HG03064 (cell line): ENCODE data around the gene GUCY1A1.

ENCODE experiments used
- ATAC-seq: cut with Tn5 transposase; IDR thresholded peaks from one replicate; pipeline ENCODE4 v1.9.1; 2021; ENCODE audit warnings: low read depth; ENCODE audit not compliant: unreplicated experiment

The GUCY1A1 gene

DNA sequence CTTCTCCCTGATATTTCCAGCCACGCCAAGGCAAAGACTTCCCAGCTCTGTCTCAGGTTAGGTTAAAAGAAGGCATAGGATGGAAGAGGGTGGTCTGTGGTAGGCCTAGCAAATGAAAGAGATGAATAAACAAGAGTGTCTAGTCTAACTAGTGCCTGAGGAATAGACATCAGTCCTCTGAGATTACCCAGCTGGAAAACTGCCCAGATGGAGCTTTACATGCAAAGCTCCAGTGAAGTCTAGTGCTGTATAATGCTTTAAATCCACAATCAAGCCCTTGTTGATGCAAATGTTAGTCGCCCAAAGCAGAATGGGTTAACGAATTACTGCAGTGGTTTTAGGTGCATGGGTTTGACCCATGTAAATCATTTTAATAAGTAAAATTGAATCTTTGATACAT is 67.4 kb downstream of the GUCY1A1 start:
- ATAC-seq: no peak

DNA sequence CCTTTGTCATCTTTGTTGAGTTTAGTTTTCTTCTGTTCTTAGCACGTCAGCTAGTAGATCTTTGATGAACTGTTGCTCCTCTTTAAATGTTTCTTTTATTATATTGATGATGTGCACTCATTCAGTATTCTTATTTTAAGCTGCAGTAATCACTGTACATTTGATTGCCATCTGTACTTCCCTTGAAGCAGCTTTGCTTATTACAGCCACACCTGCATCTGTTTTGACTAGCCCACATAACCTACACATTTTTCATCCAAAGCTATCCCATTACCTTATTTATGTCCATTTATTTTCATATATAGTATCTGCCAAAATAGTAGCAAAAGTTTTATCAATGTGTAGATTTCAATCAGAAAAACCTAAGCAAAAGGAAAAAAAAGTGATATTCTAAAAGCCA is 68.3 kb downstream of the GUCY1A1 start:
- ATAC-seq: no peak

DNA sequence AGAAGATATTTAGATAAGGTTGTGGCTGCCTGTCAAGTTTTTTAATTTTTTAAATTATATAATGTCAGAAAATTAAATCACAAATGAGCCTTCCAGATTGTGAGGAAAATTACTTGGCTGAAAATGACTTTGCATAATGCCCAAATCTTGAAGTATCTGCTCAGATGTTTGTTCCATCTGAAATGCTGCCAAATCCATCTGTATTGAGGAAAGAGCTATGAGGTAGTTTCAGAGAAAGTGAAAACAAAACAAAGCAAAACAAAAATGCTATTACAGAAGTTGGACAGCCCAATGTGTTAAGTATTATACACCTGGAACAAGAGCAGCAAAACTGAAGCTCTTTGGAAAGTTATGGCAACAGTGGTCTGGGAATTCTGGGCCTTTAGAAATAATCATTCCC is 68.8 kb downstream of the GUCY1A1 start:
- ATAC-seq: no peak

DNA sequence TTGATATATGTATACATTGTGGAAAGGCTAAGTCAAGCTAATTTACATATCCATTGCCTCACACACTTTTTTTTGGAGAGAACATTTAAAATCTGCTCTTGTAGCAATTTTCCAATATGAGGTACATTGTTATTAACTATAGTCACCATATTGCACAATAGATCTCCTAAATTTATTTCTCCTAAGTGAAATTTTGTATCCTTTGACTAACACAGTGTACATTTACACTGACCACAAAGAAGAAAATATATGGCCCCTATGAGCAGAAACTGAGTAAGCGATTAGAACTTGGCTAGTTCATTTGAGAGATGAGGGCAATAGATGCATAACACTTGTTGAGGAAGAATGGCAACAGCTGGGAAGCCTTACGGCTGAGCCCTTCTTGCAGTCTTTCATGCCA is 71.9 kb downstream of the GUCY1A1 start:
- no peak for ATAC-seq

DNA sequence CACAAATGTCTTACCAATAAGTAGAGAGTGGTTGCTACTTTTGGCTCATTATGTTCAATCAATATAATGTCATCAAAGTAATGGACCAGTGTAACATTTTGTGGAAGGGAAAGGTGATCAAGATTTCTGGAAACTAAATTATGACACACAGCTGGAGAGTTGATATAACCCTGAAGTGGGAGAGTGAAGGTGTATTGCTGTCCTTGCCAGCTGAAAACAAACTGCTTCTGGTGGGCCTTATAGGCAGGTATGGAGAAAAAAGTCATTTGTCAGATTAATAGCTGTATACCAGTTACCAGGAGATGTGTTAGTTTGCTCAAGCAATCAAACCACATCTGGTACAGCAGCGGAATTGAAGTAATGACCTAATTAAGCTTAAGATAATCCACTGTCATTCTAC is 74.9 kb downstream of the GUCY1A1 start:
- no peak for ATAC-seq

DNA sequence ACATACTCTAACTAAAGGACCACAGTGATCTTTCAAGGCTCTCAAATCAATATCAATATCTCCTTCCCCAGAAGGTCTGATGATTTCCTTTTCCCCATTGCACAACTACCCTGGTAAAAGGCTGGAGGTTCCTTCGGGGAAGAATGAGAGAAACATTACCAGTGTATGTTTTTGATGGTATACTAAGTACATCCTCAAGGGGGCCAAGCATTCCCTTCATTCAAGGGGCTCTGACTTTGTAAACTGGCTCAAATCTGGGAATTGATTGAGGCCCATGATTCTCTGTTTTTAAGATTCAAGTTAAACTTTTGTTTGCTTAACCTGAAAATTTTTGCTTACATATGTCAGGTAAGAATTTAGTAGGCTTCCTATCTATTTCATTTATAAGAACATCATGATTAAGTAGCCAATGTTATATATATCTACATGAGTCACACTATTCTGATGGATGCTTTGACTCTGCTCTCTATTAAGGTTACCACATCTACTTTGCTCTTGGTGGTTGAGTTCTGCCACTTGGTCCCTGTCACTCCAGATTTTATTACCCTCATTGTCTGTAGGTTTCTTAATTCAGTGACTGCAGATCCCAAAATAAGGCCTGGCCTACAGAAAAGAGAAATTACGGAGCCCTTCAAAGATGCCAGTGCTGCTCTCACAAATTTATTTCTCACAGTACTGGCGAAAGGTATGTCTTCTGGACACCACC is 75.8 kb downstream of the GUCY1A1 start:
- no peak for ATAC-seq

DNA sequence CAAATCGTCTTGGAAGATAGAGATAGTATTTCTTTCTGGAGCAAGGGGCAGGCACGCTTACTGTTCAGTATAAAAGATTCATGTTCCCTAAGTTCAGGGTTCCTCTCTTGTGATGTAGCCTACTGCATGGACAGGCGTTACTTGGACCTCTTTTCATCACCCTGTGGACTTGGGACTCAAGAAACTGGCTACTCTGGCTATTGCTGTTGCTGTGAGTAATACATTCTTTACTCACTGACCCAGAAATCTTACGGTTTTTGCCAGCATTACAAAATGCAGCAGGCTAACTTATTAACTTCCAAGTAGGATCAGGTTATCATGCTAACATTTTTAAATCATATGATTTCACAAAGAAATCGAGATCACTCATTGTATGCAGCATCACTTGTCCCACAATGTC is 79.3 kb downstream of the GUCY1A1 start:
- no peak for ATAC-seq

DNA sequence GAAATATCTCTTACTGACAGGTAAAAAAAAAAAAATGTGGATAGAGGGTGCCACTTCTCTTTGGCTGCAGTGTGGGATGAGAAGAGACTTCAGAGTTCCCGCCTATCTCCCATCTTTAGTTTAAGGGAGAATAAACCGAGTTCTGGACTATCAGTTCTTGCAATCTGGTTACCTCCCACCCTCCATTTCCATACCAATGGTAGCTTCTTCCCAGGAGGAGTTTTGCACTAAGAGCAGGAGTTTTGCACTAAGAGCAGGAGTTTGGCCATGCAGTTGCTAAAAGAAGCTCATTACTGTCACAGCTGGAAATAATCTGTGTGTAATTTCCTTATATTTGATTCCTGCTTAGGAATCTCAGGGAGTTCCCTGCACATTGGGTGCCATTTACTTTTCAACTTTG is 81.4 kb downstream of the GUCY1A1 start:
- ATAC-seq: no peak

DNA sequence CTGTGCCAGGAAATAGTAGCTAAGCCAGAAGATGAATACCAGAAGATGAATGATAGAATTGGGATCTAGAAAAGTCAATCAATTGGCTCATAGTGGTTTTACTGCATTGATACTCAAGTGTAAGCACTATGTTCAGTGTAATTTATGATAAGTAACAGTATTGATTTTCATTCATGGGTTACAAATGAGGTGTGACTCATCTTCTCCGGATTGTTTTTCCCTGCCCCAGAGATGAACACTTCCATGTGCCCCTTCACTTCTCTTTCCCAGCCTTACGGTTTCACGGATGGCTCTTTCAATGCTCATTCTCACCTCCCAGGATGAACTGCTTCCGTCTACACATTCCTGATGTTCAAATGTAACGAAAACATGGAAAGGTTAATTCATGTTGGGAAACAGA is 82.4 kb downstream of the GUCY1A1 start:
- no peak for ATAC-seq

DNA sequence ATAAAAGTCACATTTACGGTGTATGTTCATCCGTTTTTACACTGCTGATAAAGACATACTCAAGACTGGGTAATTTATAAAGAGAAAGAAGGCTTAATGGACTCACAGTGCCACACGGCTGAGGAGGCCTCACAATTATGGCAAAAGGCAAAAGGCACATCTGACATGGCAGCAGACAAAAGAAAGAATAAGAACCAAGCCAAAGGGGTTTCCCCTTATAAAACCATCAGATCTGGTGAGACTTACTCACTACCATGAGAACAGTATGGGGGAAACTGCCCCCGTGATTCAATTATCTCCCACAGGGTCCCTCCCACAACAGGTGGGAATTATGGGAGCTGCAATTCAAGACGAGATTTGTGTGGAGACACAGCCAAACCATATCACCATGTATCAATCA is 84.9 kb downstream of the GUCY1A1 start:
- ATAC-seq: no peak

DNA sequence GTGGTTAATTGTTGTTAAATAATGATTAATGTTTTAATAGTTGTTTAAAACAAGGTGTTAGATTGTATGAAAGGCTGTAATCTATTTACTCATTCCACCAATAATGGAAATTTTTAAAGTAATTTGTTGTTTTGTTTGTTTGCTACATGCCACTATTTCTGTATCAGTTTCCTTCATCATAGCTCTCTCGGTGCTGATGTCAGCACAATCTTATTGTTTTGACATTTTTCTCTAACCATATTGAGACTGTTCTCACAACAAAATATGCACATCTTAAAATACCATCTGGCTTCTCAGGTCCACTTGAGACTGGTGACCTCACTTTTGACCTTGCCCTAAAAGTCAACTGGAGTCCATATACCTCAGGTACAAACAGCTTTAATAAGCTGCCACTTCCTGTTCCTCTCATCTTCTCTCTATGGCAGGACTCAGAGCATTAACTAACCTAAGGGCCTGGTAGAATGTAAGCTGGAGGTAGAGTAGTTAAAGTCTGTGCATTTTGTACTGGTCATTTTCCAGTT is 91.2 kb downstream of the GUCY1A1 start:
- ATAC-seq: no peak

DNA sequence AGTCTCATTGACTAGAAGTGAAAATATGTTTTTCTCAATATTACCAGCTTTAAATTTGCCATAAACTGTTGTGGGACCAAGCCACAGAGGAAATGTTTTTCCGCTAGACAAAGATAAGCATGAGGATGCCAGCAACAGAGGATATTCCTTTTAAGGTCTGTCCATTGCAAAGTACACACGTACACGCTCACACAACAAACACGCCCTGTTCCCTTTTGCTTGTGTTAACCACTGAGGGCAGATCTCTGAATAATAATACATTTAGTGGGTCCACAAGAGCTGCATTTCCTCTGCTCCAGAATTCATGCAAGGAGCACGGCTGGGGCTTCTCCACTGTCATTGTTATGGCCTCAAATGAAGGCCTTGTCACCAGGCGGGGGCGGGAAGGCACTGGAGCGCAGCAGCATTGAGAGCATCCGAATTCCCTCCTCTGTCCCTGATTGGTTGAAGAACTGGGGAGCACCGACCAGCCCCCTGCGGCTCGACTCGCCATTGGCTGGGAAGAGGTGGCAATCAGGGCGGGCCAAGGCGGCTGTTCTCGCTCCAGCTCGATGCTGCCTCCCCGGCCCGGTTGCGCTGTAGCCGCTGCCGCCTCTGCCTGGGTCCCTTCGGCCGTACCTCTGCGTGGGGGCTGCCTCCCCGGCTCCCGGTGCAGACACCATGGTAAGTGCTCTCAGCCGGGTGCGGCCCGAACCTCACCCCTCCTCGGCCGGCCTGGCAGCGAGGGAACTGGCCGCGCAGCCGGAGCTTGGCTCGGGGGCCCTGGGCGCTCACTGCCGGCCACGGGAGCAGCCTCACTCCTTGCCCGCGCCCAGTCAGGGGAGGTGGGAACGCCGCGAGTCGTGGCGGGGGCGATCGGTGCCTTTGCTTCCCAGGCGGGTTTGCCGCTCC is 92.1 kb downstream of the GUCY1A1 start, which contains the start of gene GUCY1B1:
GUCY1B1 (plus strand) TSS at position 541 of the 891 bp plus-strand sequence; CDS start at position 661, 120 bp downstream.
- peak; percentile 94 for ATAC-seq

DNA sequence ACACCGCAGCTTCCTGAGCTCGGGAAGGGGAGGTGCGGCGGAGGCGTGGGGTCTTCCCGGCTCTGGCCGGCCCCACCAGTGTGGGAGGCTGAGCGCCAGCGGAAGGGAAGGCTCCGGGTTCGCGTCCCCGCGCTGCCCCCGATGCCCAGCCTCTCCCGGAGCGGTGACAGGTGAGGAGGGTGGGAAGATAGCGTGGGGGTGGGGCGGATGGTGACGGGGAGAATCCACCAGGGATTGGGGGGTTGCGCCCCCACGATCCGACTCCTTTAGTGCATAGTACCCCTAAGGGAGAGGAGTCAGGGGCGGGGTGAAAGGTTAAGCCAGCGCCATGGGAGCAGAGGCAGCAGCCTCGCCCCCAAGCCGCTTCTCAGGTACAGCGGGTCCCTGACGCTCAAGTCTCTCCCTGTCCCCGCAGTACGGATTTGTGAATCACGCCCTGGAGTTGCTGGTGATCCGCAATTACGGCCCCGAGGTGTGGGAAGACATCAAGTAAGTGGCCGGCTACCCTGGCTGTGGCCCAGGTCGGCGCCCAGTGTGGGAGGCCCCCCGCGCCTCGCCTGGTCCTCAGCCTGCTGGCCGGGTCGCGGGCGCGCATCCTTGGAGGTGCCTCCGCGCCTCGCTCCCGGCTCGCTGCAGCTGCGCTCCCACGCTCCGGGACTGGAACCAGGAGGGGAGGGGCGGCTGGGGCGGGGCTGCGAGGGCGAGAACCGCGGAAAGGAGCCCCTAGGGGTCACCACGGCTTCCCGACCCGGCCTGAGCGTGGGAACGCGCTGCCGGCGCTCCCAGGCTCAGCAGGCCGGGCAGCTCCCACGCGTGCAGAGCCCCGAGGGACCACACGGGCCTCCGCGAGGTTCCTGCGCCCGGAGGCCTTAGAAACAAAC is 93.0 kb downstream of the GUCY1A1 start:
- peak; percentile 22 for ATAC-seq

DNA sequence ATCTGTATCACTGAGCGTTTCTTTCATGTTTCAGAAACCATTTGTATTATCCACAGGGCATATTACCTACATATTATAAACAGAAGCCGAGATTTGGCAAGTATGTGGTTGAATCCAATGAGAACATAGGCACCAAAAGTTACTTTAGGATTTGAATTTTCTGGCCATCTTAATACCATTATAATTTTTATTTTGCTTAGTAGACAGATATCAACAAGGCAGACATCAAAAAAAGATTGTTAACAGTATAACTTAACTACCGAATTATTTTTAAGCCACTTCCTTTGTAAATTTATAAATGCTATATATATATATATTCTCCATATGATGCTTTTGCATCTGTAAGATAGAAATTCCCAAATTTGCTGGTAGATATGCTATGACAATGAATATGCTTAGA is 94.4 kb downstream of the GUCY1A1 start:
- no peak for ATAC-seq

DNA sequence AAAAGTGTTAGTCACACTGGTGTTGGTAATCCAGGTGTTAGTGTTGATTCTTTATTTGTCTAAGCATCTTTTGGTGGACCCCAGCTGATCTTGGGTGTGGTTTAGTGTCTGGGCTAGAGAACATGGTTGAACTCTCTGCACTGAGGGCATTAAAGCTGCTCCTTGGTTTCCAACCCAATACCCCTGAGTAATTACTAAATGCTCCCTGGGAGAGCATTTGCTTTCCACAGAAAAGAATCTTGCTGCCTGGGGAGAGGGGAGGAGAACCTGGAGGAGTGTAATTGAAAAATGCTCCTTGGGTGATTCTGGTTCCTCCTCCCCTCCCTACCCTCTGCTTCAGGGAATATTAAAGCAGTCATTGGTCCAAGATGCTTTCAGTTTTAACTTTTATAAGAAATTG is 95.3 kb downstream of the GUCY1A1 start:
- no peak for ATAC-seq

DNA sequence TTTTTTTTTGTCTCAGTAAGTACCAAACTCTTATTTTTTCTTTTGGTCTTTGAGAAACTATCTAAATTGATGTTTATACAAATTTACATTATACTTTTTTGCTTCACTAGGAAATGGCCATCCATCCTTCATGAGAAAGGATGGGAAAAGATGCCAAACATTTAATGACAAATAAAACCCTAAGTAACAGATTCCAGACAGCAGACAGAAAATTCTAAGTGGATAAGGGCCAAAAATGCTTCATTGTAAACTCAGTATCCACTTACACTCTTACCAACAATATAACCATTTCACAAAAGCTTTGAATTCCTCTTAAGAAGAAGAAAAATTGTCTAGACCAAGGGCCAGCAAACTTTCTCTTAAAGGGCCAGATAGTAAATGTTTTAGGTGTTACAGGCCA is 95.7 kb downstream of the GUCY1A1 start:
- no peak for ATAC-seq

DNA sequence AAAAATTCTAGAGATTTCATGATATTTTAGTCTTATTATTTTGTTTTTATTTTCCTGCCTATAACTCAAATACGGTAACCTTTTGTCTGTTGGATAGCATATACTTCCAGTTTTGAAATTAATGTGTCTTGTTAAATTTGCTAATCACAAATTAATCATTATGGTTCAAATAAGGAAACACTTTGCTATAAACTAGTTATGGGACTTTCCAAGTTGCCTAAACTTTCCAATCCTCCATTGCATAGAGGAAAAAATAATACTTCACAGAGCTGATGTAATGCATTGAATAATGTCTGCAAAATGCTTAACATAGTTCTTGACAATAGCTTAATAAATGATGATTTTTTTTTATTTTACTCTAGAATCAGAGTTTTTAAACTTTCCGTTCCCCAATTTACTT is 96.9 kb downstream of the GUCY1A1 start:
- no peak for ATAC-seq

DNA sequence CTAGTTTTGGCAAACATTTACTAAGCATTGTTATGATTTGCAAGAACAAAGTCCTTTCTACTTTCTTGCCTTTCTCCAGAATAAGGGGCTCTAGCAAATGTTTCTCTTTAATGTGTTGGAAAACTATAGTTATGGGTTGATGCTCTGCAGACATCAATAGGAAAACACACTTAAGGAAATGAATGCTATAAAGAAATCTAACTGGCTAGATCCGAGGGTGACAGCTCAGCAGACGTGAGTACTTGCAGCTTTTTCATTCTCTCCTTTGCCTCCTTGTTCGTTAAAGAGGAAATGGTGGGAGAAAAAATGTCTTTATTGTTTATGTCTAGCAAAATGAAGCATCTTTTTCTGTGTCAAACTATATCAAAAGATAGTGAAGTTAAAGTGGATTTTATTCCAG is 98.5 kb downstream of the GUCY1A1 start:
- ATAC-seq: no peak

DNA sequence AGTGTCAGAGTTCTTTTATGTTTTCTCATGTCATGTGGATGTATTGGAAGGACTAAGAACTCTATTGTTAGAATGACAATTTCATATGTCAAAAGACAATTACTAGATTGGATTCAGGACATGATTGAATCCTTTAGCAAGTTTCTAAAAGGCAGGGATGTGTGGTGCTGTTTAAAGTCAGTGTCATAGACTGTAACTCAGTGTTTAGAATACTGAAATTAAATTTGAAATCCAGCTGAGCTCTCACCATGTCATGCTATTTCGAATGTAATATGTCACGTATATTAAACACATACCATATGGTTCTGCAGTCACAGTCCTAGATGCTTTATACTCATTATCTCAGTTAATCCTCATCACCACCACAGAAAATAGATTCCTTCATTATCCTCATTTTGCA is 100.0 kb downstream of the GUCY1A1 start:
- ATAC-seq: no peak

DNA sequence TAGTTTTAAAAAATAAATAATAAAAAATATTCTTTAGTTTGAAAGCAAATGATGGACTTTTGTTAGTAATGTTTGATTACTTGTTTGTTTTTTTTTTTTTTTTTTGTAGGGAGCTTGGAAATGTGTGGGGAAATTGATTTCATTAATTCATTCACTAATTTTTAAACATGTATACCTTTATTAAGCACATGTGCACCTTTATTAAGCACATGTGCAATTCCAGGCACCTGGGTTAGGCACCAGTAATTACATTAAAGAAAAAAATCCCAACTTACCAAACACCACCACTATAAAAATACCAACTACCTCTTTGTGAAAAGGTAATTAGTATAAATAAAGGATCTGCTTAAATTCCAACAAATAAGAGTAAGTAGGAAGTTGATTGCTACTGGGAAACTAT is 101.7 kb downstream of the GUCY1A1 start:
- ATAC-seq: no peak

DNA sequence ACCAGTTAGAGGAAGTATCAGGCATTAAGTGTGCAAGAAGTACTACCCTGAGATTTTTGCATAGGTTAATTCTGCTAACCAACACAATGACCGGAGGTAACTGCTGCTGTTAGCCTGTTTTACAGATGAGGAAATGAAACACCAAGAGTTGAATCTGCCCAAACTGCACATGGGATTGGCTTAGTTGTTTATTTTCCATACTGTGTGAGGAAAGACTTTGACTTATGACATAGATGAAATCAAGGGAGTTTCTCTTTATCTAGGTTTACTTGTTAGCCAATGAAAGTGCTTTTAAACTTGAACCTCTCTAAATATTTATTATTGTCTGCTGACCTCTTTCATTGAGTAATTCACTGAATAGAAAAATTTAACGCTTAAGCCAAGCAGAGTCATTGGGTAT is 102.4 kb downstream of the GUCY1A1 start:
- ATAC-seq: no peak
